GM19328 (cell line): ENCODE measurements around the gene ARG2.

Experiments
- ATAC-seq: cut with Tn5 transposase; IDR thresholded peaks from one replicate; pipeline ENCODE4 v1.9.1; 2021; ENCODE audit warnings: mild to moderate bottlenecking, moderate library complexity; ENCODE audit not compliant: unreplicated experiment

The ARG2 gene

DNA sequence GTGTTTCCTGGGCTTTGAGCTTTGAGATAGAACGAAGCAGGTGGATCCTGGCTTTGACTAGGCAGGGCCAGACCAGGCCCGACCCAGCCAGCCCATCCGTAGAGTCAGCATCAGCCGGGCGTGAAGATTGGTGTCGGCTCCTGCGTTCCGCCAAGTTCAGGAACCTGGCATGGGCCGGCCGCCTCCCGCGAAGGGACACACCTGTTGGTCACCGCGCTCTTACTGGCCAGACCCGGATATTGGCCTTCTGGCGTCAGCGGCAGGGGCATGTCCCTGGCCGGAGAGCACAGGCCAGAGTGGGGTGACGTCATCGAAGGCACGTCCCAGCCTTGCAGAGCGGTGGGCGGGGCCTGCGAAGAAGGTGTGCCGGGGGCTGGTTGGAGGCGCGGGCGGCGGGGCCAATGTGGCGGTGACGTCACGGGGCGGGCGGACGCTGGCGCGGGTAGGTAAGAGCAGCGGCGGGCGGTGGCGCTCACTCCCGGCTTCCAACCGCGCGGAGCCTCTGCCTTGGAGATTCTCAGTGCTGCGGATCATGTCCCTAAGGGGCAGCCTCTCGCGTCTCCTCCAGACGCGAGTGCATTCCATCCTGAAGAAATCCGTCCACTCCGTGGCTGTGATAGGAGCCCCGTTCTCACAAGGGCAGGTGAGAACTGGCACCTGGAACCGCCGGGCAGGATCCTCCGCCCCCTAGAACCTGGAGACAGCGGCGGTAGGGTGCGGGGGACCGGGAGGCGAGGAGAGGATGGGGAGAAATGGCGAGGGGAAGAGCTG is at the start of gene ARG2:
TSS of gene ARG2 (plus strand) at position 475 of the 771 bp plus-strand sequence. CDS start at position 533, 58 bp downstream.
- peak; percentile 87 for ATAC-seq

DNA sequence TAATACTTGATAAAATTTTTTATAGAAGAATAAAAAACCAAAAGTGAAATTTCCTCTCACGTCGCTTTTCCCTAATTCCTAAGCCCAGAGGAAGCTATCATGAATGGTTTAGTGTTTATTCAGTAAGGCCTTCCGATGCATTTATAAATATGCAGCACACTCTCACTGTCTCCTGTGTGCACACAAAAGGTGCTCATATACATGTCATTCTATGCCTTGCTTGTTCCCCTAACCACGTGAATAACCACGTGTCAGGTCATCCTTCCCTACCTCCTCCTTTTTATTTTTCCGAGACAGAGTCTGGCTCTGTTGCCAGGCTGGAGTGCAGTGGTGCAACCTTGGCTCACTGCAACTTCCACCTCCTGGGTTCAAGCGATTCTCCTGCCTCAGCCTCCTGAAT is 49.3 kb upstream of the ARG2 start:
- ATAC-seq = no peak

DNA sequence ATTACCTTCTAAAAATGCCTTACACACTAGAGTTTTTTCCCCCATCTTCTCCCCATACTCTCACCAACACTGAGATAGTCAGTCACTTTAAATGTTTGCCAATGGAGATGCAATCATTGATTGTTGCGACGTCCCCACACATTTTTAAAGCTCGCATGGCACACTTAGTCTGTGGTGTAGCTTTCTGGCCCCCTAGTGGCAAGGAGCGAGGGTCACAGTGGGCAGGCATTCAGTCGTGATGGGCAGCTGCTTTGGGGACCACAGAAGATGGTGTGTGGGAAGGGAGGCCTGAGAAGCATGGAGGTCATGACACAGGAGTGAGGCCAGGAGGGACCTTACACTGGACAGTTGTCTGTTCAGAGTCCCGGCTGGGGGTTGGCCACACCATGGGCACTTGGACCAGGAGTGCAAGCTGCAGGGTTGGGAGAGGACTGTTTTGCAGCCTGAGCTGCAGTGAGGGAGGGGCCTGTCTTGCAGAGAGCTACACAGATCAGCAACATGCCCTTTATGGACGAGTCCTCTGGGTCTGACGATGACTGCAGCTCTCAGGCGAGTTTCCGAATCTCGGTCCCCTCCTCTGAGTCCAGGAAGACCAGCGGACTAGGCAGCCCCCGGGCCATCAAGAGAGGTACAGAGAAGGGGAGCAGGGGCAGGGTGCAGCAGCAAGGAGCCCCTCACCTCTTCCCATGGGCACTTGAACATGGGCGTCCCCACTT is 48.3 kb upstream of the ARG2 start:
- no peak for ATAC-seq

DNA sequence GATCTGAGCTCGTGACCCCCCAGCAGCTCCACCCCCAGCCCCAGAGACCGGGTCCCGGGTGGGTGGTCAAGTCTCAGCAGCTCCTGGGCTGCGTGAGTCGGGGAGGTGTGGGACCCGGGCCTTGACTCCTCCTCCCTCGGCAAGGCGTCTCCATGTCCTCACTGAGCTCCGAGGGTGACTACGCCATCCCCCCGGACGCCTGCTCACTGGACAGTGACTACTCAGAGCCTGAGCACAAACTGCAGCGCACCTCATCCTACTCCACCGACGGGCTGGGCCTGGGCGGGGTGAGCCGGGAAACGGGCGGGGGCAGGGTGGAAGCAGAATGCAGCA is 47.8 kb upstream of the ARG2 start:
- ATAC-seq = no peak

DNA sequence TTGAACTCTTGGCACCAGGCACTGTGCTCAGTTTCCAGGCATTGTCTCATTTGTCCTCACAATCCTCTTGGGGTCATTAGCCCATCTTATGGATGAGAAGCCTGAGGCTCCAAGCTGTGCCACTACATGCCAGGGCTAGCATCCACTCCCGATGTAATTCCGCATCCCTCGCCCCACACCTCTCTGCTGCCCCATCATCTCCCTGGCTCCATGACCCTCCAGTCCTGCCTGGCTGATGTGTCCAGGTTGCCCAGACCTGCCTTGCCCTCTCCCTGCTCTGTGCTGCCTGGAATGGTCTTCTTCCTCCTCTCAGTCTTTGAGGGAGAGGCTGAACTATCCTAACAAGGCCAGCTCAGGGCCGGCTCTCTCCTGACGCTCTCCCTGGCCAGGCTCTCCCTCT is 47.1 kb upstream of the ARG2 start:
- ATAC-seq = no peak

DNA sequence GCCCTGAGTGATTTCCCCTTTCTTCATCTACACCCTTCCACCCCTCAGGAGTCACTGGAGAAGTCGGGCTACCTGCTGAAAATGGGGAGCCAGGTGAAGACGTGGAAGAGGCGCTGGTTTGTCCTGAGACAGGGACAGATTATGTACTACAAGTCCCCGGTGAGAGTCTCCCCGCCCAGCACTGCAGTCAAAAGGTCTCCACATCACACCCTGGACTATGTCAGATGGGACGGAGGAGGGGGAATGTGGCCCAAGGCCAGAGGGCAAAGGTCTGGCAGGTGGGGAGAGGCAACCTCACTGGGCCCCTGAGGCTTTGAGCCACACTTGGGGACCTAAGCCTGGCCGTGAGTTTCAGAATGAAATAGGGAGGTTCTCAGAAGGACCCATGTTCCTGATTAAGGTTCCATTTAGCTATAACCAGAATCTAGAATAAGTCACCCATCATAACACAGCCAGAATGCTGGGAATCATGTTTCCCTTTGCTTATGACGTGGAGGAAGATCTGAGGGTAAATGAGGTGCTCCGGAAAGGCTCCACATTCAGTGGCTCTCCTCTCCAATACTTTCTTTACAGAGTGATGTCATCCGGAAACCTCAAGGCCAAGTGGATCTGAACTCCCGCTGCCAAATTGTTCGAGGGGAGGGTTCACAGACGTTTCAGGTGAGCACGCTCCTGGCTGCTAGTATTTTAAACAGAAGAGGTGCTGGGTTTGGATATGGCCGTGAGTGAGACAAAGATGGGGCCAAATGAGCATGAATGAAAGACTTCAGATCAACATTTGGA is 46.3 kb upstream of the ARG2 start:
- no peak for ATAC-seq

DNA sequence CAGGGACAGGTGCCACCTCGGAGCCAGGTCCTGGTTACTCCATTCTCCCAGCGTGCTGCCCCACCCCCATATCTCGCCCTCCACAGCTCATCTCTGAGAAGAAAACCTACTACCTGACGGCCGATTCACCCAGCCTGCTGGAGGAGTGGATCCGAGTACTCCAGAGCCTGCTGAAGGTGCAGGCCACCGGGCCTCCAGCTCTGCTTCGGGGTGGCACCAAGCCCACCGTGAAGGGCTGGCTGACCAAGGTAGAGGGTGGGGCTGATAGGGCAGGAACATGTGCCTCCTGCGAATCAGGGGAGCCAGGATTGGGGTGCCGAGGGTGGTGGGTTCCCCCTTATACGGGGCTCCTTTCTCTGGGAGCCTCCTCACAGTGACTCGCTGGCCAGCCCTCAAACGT is 45.6 kb upstream of the ARG2 start:
- ATAC-seq = no peak

DNA sequence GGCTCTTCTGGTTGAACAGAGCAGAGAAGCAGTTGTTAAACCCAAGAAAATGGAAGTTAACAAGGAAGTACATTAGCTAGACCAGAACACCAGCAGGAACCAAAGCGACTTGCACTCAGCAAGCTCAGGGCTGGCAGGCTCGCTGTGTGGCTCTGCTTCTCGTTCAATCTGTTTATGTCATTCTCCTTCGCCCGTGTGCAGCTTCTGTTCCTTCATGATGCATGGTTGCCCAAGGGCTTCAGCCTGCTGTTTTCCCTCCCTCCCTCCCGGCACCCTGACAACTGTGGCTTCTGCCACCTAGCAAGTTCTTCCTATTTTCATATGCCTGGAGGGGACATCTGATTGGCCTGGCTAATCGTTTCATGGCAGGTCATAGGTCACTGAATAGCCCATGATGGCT is 44.9 kb upstream of the ARG2 start:
- ATAC-seq = no peak

DNA sequence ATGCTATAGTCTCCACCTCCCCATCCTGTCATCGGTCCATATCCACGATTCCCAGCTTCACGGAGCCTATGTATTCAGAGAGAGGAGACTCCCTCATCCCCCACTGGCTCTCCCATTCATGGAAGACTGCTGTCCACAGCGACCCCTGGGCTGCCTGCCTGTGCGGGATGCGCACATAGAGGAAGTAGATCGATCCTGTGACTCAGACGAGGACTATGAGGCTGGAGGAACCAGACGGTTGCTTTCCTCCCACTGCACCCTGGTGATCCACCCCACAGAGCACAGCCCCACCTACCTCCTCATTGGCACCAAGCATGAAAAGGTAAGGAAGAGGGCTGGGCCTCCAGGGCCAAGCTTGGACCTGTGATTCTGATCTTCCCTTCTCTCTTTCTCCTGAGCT is 44.0 kb upstream of the ARG2 start:
- no peak for ATAC-seq

DNA sequence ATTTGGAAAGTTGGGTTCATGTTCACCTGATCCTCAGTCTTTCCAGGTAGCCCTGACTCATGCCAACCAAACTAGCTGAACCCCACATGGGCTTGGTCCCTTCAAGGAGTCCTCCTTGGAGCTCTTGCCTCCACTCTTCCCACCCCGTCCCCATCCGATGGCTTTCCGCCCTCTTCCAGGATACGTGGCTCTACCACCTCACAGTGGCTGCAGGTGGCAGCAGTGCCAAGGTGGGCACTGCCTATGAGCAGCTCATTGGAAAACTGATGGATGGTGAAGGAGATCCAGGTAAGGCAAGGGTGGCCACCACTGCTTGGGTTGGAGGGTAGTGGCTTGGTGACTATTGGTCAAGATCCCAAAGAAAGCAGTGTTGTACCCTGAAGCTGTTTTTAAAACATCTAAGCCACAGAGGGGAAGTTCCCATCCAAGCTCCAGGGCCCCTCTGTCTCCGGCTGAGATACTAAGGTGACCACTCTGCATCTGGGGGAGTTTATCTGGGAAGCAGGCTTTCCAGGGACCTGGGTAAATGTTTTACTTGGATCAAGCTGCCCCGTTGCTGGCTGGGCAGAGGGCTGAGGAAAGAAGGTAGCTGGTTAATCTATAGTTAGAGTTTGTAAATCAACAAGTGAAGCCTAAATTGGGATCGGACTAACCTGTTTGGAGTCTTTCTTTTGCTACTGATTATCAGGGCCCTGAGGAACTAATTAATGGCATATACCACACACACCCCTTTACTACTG is 43.3 kb upstream of the ARG2 start:
- ATAC-seq = no peak

DNA sequence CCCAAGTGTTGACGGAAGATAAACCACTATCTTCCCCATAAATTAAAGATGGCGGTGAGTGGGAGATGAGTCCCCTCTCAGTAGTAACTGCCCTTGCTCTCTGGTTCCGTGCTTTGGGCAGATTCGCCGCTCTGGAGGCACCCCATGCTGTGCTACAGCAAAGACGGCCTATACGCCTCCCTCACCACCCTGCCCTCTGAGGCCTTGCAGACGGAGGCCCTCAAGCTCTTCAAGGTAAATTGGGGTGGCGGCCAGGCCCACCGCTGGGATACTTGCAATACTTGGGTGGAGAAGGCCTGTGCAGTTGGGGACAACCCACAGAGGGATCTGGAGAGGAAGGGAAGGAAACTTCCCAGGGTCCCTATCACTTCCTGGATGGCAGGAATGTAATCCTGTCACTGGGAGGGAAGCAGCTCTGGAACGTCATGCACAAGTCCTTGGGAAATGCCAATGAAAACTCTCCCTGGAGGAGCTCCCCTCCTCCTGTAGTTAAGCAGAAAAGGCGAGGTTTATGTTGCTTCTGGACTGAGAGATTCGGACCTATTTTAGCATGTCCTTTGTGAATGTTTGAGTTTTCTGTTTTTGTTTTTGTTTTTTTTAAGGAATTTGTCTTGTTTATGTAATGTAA is 42.4 kb upstream of the ARG2 start:
- ATAC-seq = no peak

DNA sequence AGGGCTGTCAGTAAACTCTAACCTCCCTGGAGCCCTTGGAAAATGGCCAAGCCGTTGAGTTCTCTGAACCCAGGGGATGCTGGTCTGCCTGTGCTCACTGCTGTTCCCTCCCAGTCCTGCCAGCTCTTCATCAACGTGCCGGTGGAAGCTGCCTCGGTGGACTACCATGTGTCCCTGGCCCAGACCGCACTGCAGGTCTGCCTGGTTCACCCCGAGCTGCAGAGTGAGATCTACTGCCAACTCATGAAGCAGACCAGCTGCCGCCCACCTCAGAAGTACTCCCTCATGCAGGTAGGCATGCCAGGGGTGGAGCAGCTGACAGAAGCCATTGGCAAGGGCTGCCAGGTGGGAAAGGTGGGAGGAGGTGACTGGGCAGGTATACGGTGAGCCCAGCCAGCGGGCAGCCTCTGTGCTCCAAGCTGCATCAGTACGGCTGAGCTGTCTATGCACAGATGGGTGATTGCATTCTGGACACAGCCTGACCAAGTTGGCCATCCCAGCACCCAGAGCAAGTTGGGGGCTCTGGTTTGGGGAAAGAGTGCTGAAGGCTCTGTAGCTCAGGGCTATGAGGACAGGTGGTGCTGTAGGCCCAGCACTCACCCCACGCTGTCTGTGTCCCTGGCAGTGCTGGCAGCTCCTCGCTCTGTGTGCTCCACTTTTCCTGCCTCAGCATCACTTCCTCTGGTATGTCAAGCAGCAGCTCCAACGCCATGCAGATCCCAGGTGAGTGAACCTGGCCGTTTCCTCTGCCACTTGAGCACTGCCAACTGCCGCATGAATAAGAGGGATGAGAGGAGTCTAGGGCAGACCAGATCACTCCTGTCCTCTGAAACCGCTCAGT is 41.6 kb upstream of the ARG2 start:
- no peak for ATAC-seq

DNA sequence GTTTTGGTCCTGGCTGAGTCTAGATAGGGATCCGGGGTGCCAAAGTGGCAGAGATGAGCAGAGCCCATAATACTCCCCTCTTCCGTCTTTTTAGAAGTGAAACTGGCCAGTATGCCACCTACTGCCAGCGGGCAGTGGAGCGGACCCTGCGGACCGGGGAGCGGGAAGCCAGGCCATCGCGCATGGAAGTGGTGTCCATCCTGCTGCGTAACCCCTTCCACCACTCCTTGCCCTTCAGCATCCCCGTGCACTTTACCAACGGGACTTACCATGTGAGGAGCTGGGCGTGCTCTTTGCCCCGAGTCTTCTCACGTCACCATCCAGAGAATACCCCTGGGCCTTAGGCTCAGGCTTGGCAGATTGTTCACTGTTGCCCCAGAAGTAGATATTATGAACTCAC is 40.7 kb upstream of the ARG2 start:
- no peak for ATAC-seq

DNA sequence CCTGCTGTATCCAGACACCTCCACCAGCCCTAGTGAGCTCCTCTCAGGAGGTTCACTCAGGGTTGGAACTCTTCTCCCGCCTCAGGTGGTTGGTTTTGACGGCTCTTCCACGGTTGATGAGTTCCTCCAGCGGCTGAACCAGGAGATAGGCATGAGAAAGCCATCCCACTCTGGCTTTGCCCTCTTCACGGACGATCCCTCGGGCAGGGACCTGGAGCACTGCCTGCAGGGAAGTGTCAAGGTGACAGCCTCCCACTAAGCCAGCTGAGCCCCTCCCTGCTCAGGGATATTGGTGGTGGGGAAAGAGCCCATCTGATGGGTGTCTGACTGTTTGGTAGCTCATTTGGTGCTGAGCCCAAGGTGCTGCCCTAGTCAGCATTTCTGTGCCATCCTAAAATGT is 40.1 kb upstream of the ARG2 start:
- no peak for ATAC-seq

DNA sequence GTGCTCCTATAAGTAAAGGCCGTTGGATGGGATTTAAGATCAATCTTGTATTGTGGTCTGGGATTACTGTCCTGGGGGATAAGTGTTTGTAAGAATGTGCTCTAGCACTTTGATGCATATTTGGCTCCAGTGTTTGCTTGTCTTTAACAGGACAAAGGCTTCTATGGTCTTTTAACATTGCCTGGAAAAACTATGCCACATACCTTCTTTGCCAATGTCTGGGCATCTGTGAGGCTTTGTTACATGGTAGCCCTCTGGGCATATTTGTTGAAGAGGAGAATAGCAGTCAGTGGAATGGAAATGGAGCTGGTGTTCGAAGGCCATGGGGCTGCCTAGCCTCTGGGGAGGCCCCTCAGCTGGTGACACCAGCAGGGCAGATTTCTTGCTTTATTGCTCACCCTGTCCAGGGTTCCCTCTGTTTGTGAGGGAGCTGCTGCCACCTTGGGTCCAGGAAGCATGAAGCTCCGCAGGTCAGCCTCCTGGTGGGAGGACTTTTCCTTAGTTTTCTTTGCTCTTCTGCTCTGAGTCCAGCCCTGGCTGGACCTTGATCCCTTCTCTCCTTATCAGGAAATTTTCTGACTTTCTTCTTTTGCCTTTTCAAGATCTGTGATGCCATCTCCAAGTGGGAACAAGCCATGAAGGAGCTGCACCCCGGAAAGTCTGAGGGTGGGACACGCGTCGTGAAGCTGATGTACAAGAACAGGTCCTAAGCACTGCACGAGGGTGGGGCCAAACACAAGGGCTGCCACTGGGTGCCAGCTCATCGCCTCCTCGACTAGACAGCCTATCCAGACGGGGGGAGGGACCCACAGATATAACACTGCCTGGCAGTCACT is 39.2 kb upstream of the ARG2 start:
- no peak for ATAC-seq

DNA sequence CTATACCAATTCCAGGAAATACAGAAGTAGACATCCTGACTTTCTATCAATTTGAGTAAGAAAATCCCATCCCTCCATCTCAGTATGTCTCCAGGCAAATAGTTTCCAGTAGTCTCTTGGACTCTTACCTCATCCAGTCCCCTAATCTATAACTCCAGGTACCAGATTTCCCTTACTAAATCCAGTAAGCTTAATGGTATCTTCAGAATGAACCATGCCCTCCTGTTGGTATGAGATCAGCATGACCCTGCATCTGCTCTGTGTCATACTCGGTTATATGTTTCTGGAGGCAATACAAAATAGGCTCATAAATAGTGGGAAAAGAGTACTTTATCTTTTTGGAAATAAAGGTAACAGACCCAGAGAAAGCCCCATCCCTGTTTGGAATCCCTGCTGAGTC is 38.1 kb upstream of the ARG2 start:
- ATAC-seq = no peak

DNA sequence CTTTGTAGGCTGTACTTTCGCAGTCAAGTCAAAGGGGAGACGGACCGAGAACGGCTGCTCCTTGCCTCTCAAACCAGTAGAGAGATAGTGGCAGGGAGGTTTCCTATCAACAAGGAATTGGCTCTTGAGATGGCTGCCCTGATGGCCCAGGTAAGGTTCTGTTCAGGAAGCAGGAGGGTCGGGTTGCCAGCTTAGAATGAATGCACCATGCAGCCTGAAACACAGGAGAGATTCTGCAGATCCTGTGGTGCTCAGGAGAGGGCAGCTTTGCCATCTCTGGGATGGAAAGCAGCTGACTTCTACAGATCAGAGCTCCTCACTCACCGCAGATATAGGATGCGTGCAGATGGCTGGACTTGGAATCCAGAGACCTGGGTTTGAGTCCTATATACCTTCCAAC is 37.7 kb upstream of the ARG2 start:
- ATAC-seq = no peak

DNA sequence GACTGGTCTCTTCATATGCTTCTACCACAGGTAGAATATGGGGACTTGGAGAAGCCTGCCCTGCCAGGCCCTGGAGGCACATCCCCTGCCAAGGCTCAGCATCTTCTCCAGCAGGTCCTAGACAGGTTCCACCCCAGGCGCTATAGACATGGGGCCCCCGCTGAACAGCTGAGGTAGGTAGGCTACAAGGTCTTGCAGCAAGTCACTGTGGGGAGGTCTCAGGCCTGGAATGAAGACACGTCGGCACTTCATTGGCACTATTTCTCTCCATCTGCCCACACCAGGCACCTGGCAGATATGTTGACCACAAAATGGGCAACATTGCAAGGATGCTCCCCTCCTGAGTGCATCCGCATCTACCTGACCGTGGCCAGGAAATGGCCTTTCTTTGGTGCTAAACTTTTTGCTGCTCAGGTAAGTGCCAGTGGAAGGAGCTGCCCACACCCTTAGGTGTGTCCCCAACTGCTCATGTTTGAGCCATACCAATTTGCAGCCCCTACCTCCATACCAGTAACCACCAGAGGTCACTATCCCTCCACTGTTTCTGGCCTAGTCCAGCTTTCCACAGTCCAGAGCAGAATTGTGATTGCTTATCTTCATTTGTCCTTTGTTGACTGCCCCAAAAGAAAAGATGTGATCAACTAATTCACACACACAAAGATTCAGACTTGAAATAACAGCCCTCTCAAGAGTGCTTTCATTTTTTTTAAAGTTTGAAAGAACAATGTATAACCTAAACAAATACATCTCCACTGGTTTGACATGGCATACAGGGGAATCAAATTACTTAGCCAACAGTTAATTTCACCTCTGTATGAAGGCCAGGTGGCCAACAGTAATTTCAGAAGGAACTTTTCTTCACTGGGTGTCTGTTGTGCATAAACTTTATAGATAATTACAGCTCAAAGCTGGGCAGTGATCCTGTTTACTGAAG is 35.7 kb upstream of the ARG2 start:
- ATAC-seq = no peak
